K562 (cell line): Measurements from ENCODE around the gene NDFIP2. TPM values are rescaled to one million over a fixed set of nuclear protein-coding genes. Genes with fewer than 3 reads are reported as not detected.
A peak's percentile ranks its signal among the peaks of the same experiment; 100 is the strongest.

ENCODE experiments used
- ATAC-seq: fragments of 200-7000 bp; cut with Tn5 transposase; 3 replicates; pipeline ENCODE4 v1.9.1; 2020; ENCODE audit warnings: moderate library complexity
- BruUV-seq: library from RNA; stranded (reverse); fragments of 400-500 nt; replicated peaks from 2 replicates; lab custom pipeline; 2021; lab: Mats Ljungman, UMichigan
- CTCF ChIA-PET: fragments of 300-600 bp; formaldehyde crosslinking; extraction: SDS; loops from one replicate; lab custom pipeline; 2021; ENCODE audit warnings: low intra/inter-chr PET ratio; lab: Yijun Ruan, JAX
- POLR2A ChIA-PET: fragments of 300-600, 350-650 bp; sonication (Branson Sonifier 250); formaldehyde crosslinking; extraction: SDS; loops from one replicate; lab custom pipeline; 2021; ENCODE audit warnings: antibody characterized with exemption, inconsistent platforms; lab: Yijun Ruan, JAX
- DNase-seq, 4 experiments: peaks; one replicate each; pipeline versions ENCODE4 v3.0.0 to v3.0.0-alpha.2; 2011 to 2018; ENCODE audit warnings: low spot score in 3 of 4, mixed read lengths in 3 of 4; ENCODE audit errors: extremely low read depth in 1 of 4
- FAIRE-seq: peaks from 2 replicates; lab custom pipeline; 2011; peaks lifted over from hg19 to GRCh38; lab: Jason Lieb, UNC
- H2AFZ ChIP-seq: 2 replicates; pipeline ENCODE4 v1.6.0; 2011; ENCODE audit warnings: low read depth, low read length, control low read depth, inconsistent platforms
- H3K27ac ChIP-seq: fragments of 200-600 bp; 3 replicates; pipeline ENCODE4 v1.8.0; 2011; ENCODE audit warnings: low read depth, mild to moderate bottlenecking, control low read depth, inconsistent platforms, low read length, moderate library complexity, mixed read lengths; ENCODE audit errors: extremely low read depth
- H3K27me3 ChIP-seq, 2 experiments: fragments of 300-600 bp in 1 of 2; 2 replicates in 1 of 2; 3 replicates in 1 of 2; pipeline versions ENCODE4 v1.6.0 to v1.8.0; 2011; ENCODE audit warnings: inconsistent platforms in 2 of 2, low read length in 2 of 2, mild to moderate bottlenecking in 1 of 2, mixed read lengths in 1 of 2, moderate library complexity in 1 of 2; ENCODE audit not compliant: control insufficient read depth in 2 of 2, insufficient read depth in 2 of 2
- H3K36me3 ChIP-seq: fragments of 300-600 bp; 3 replicates; pipeline ENCODE4 v1.8.0; 2011; ENCODE audit warnings: mild to moderate bottlenecking, low read length, inconsistent platforms; ENCODE audit not compliant: control insufficient read depth, insufficient read depth
- H3K4me1 ChIP-seq, 2 experiments: fragments of 200-600 bp in 1 of 2; replicated peaks in 1 of 2; 2 replicates in 1 of 2; 3 replicates in 1 of 2; pipeline versions ENCODE4 v1.5.1 to v1.8.0; 2011; ENCODE audit warnings: inconsistent platforms in 2 of 2, low read length in 2 of 2, mild to moderate bottlenecking in 1 of 2, mixed read lengths in 1 of 2, moderate library complexity in 1 of 2; ENCODE audit not compliant: control insufficient read depth in 2 of 2, insufficient read depth in 2 of 2
- H3K4me2 ChIP-seq: 2 replicates; pipeline ENCODE4 v1.6.1; 2011; ENCODE audit warnings: low read length, control low read depth, inconsistent platforms, mixed read lengths; ENCODE audit not compliant: insufficient read depth
- H3K4me3 ChIP-seq: fragments of 200-600 bp; sonication (generic), shearing (Covaris generic); 2 replicates; pipeline ENCODE4 v1.5.1; 2016; ENCODE audit warnings: control low read depth, inconsistent platforms
- H3K79me2 ChIP-seq: fragments of 200-600 bp; 3 replicates; pipeline ENCODE4 v1.8.0; 2011; ENCODE audit warnings: low read length, inconsistent platforms; ENCODE audit not compliant: control insufficient read depth, insufficient read depth
- H3K9ac ChIP-seq, 2 experiments: 2 replicates each; pipeline versions ENCODE4 v1.6.0 to v1.6.1; 2011; ENCODE audit warnings: low read depth in 2 of 2, low read length in 2 of 2, control low read depth in 1 of 2, inconsistent platforms in 1 of 2, mild to moderate bottlenecking in 1 of 2, mixed read lengths in 1 of 2; ENCODE audit not compliant: insufficient read depth in 1 of 2
- H3K9me1 ChIP-seq: one replicate; pipeline ENCODE4 v1.6.0; 2011; ENCODE audit warnings: inconsistent platforms, mild to moderate bottlenecking, low read length, moderate library complexity; ENCODE audit not compliant: control insufficient read depth, insufficient read depth
- H3K9me3 ChIP-seq: replicated peaks from 2 replicates; pipeline ENCODE4 v1.5.1; 2011; ENCODE audit warnings: low read depth, low read length, inconsistent platforms; ENCODE audit not compliant: control insufficient read depth, insufficient read depth
- H4K20me1 ChIP-seq: replicated peaks from 2 replicates; pipeline ENCODE4 v1.6.1; 2011; ENCODE audit warnings: low read length, inconsistent platforms, mixed read lengths; ENCODE audit not compliant: control insufficient read depth, insufficient read depth
- CBX1 ChIP-seq: sonication (generic); IDR thresholded peaks from 2 replicates; pipeline ENCODE4 v1.6.1; 2016; ENCODE audit warnings: antibody characterized with exemption, low read depth, mild to moderate bottlenecking
- ZNF384 ChIP-seq: IDR thresholded peaks from 2 replicates; pipeline ENCODE4 v1.6.1; 2012; ENCODE audit warnings: low read depth, low read length, improper control_type of control experiment
- ZNF717 ChIP-seq: fragments of 250-450 bp; sonication (Bioruptor Pico); IDR thresholded peaks from 2 replicates; pipeline ENCODE4 v1.5.0; 2021
- WGBS: fragments of 100-300 bp; shearing (Covaris generic); methylation state at CpG from one replicate; pipeline ENCODE4 v1.1.6; 2016; ENCODE audit warnings: low coverage, mixed read lengths; ENCODE audit not compliant: insufficient coverage; ENCODE audit errors: missing lambda C conversion rate; 5-methylcytosine and 5-hydroxymethylcytosine counted together
- in situ Hi-C: fragments of 300-500 bp; cut with MboI; formaldehyde crosslinking; loops from 4 replicates; pipeline ENCODE4 v1.15.0; 2018; ENCODE audit warnings: inconsistent platforms, mixed read lengths
- intact Hi-C: fragments of 100-400 bp; cut with micrococcal nuclease; formaldehyde crosslinking; loops from 2 replicates; pipeline ENCODE4 v1.14.2; 2022
- polyA plus RNA-seq, 8 experiments: library from polyadenylated mRNA; depleted of rRNA in 4 of 8; stranded (reverse) in 5 of 8; unstranded in 3 of 8; fragments of >200 nt; fragmentation: Nextera tagmentation in 2 of 8; fragmentation: Illumina TruSeq in 1 of 8; extraction: Ambion mirVana in 2 of 8; extraction: Trizol in 1 of 8; gene quantifications; 2 replicates each; pipeline versions ENCODE4 v1.2.1 to v1.2.3, GENCODE V29; 2011 to 2014; ENCODE audit warnings: inconsistent platforms in 1 of 8, missing spikeins in 1 of 8
- total RNA-seq, 7 experiments: library from RNA; depleted of rRNA in 6 of 7; stranded (reverse); fragments of >200 nt in 6 of 7; fragmentation: Illumina TruSeq in 2 of 7; extraction: Trizol in 2 of 7; gene quantifications; 2 replicates each; pipeline versions ENCODE4 v1.2.1 to v1.2.3, GENCODE V29; 2011 to 2021; ENCODE audit warnings: low replicate concordance in 1 of 7
- TF ChIP-seq, protein P1 (sequence below): IDR thresholded peaks from 2 replicates; pipeline ENCODE4 v1.6.1; 2011; ENCODE audit warnings: borderline replicate concordance, low read depth, mild to moderate bottlenecking, moderate library complexity, low read length; ENCODE audit not compliant: insufficient read depth, poor library complexity, severe bottlenecking
- TF ChIP-seq, protein P2 (sequence below): sonication (generic); formaldehyde crosslinking; IDR thresholded peaks from 2 replicates; pipeline ENCODE4 v1.8.0; 2022; ENCODE audit warnings: missing genetic modification reagents, mild to moderate bottlenecking, borderline replicate concordance

The NDFIP2 gene
- total and polyA plus RNA-seq, 9 of the 15 experiments (the other 6 are each of a cell fraction or from before 2014, with no cell fraction given), result 13.4 to 54.4 (median 27.8) TPM

DNA sequence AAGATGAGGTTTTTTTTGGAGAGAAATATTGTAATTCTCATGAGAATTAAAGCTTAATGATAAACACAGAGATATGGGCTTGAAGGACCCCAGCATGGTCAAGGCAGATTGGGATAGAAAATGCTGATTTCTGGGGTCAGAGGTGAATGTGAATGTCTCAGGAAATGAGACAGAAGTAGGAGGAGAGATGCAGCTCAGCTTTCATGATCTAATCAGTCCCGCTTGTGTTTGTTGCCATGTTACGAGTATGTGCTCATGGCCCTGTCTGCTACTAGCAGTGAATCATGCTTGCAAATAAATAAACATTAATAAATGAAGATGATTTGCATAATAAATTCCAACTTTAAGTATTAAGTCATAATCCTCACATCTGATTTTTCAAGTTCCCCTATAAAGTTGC, 23.0 kb upstream of the NDFIP2 start (continued):
- TF ChIP-seq, protein P1, sequence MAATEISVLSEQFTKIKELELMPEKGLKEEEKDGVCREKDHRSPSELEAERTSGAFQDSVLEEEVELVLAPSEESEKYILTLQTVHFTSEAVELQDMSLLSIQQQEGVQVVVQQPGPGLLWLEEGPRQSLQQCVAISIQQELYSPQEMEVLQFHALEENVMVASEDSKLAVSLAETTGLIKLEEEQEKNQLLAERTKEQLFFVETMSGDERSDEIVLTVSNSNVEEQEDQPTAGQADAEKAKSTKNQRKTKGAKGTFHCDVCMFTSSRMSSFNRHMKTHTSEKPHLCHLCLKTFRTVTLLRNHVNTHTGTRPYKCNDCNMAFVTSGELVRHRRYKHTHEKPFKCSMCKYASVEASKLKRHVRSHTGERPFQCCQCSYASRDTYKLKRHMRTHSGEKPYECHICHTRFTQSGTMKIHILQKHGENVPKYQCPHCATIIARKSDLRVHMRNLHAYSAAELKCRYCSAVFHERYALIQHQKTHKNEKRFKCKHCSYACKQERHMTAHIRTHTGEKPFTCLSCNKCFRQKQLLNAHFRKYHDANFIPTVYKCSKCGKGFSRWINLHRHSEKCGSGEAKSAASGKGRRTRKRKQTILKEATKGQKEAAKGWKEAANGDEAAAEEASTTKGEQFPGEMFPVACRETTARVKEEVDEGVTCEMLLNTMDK, result no peak
- no peak for TF ChIP-seq ZNF717 (CRISPR knock-in tag)
- TF ChIP-seq, protein P2, sequence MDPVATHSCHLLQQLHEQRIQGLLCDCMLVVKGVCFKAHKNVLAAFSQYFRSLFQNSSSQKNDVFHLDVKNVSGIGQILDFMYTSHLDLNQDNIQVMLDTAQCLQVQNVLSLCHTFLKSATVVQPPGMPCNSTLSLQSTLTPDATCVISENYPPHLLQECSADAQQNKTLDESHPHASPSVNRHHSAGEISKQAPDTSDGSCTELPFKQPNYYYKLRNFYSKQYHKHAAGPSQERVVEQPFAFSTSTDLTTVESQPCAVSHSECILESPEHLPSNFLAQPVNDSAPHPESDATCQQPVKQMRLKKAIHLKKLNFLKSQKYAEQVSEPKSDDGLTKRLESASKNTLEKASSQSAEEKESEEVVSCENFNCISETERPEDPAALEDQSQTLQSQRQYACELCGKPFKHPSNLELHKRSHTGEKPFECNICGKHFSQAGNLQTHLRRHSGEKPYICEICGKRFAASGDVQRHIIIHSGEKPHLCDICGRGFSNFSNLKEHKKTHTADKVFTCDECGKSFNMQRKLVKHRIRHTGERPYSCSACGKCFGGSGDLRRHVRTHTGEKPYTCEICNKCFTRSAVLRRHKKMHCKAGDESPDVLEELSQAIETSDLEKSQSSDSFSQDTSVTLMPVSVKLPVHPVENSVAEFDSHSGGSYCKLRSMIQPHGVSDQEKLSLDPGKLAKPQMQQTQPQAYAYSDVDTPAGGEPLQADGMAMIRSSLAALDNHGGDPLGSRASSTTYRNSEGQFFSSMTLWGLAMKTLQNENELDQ (CRISPR knock-in tag), result no peak

DNA sequence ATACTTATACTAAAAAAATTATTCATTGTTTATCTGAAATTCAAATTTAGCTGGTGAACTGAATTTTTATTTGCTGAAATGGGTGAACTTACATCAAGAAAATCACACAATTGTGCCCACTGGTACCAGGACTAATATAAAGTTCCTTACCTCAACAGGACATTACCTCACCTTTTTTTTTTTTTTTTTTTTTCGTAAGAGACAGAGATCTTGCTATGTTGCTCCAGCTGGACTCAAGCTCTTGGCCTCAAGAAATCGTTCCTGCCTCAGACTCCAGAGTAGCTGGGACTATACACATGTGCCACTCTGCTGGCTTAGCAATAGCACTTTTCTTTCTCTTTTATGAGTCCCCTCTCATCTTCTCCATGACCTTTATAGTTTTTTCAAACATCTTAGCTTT, 22.5 kb upstream of the NDFIP2 start:
- Histone ChIP-seq H3K9me3 (no peaks in the 10 kb centered on the region), H3K4me2 (no peak overlapping the region), H3K27me3 (no peaks in the 10 kb centered on the region), H3K4me3 (no peak overlapping the region), H3K9me1 (no peaks in the 10 kb centered on the region), H3K27ac (no peak overlapping the region), H2AFZ (peak overlapping the region; percentile 34; the same call in 1 of the 2 replicates), H4K20me1 (no peaks in the 10 kb centered on the region), H3K4me1 (peaks cover 0 to 4% of the 10 kb centered on the region in 2 experiments; a peak in 2 of 5 replicates), H3K9ac (no peak overlapping the region), H3K36me3 (no peaks in the 10 kb centered on the region), H3K79me2 (no peaks in the 10 kb centered on the region)
- intact Hi-C loops (no loop called here), in situ Hi-C loops (no loop called here)
- ChIA-PET POLR2A (interaction anchor here (0.7 to 1.0 kb wide), 2 partner anchors 13 to 133 kb away, joined by 3 read pairs; no protein-coding TSS in a partner anchor), CTCF (no interaction called here)
- FAIRE-seq (no peak), ATAC-seq (no peak), DNase-seq (no peak)
- no peak for TF ChIP-seq CBX1
- TF ChIP-seq ZNF384, result peak; percentile 59
- WGBS, result 0% methylated on average over 1 of the region's 2 CpGs
- no TSS peak for BruUV-seq
